Measurements from ENCODE around the gene TTC12.

Gene TTC12

DNA sequence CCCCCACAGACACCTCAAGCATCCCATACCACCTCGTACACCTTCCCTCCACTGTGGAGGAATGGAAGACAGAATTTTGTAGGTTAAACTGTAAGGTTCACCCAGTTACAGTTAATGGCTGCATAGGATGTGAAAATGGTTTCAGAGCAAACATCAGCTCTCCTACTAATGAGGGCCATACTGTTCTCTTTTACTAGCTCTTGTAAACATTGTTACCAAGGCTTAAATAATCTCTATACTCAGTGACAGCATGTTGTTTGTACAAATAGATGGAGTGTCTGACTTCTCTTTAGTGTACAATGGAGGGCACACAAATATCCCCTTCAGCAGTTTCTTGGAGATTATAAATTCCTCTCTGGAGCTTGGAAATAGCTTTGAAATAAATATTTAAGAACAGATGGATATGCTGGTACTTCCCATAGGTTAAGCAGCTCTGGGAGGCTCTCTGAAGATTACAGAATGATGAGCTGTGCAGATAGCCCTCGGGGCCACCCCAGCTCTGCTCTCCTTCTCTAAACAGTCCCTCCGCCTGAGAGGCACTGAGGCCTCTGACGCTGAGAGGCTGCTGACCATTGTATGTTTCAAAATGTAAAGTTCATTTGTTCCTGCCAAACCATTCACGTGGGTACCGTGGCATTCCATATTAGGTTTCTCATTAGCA, 25.7 kb downstream of the TTC12 start:
- H3K9ac ChIP-seq (ENCODE audit: insufficient read length) = no peak overlapping the region
- H3K9me3 ChIP-seq (ENCODE audit: low read depth, low read length) = no peaks in the 10 kb centered on the region
- H3K27ac ChIP-seq = no peak overlapping the region
- DNase-seq (ENCODE audit: low read depth, low spot score) = no peak
- no peaks in the 10 kb centered on the region for H3K36me3 ChIP-seq (ENCODE audit: insufficient read depth, low read length)
- H3K4me3 ChIP-seq = no peak overlapping the region
- TF ChIP-seq FOXP2 (optimal IDR thresholded peaks at IDR 0.05; ENCODE audit: control extremely low read depth, extremely low read length, insufficient read depth) (no peak), EZH2 (IDR thresholded peaks at IDR 0.05) (no peak), POLR2AphosphoS5 (IDR thresholded peaks at IDR 0.05; ENCODE audit: borderline replicate concordance, low read depth, low read length) (no peak)

DNA sequence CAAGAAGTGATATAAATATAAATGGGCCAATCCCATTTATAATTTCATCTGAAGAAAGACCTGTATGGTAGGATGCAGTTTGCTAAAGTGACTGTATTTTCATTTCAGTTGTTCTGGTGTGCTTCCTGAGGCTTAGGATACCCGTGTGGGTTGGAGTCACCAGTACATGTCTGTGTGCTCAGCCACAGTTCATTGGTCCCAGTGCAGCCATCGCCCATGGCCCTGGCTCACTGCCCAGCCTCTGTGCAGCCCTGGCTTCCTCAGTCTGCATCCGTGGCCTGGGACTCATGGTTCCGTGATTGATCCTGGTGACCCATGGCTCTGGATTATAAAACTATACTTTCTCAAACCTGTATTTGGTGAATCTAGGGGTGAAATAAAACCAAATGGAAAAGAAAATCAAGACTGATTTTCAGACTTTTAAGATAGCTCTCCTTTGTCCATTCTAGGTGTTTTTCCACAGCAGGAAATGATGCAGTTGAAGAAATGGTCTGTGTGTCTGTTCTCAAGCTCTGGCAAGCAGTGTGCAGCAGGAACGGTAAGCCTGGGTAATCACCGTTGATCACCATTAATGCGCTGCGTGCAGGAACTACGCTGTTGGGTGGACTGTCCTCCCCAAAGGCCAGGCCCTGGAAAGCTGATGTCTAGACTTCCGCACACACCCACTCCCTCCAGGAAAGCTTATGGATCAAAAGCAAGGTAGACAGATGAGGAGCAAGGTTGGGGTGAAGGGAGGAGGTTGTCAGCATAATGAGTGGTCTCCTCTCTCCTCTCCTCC, 27.2 kb downstream of the TTC12 start:
- Histone ChIP-seq H3K4me3 (no peak overlapping the region), H3K36me3 (ENCODE audit: insufficient read depth, low read length) (no peaks in the 10 kb centered on the region), H3K27ac (no peak overlapping the region), H3K9me3 (ENCODE audit: low read depth, low read length) (no peaks in the 10 kb centered on the region), H3K9ac (ENCODE audit: insufficient read length) (no peak overlapping the region)
- no peak for DNase-seq (ENCODE audit: low read depth, low spot score)
- TF ChIP-seq FOXP2 (optimal IDR thresholded peaks at IDR 0.05; ENCODE audit: control extremely low read depth, extremely low read length, insufficient read depth) = no peak
- TF ChIP-seq POLR2AphosphoS5 (IDR thresholded peaks at IDR 0.05; ENCODE audit: borderline replicate concordance, low read depth, low read length) = no peak
- TF ChIP-seq EZH2 (IDR thresholded peaks at IDR 0.05) = no peak

DNA sequence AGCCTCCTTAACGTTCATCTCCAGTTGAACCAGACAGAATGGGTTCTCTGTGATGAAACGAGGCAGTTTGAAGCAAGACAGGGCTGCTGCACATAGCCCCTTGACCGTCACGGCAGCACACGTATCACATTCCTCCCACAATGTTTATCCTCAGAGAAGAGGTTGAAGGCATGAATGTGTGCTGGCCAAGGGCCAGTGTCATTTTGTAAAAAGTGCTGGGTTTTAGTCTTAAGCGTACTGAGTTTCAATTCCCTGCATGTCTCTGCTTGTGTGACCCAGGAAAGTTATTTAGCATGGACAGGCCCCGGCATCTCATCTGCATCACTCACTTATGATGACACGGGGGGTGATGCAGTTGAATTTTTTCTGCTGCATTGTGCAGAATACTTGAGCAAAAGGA, 31.6 kb downstream of the TTC12 start:
- TF ChIP-seq FOXP2 (optimal IDR thresholded peaks at IDR 0.05; ENCODE audit: control extremely low read depth, extremely low read length, insufficient read depth) (no peak), EZH2 (IDR thresholded peaks at IDR 0.05) (no peak), POLR2AphosphoS5 (IDR thresholded peaks at IDR 0.05; ENCODE audit: borderline replicate concordance, low read depth, low read length) (no peak)
- Histone ChIP-seq H3K9me3 (ENCODE audit: low read depth, low read length) (no peaks in the 10 kb centered on the region), H3K27ac (no peak overlapping the region), H3K9ac (ENCODE audit: insufficient read length) (no peak overlapping the region), H3K4me3 (no peak overlapping the region), H3K36me3 (ENCODE audit: insufficient read depth, low read length) (no peaks in the 10 kb centered on the region)
- no peak for DNase-seq (ENCODE audit: low read depth, low spot score)

DNA sequence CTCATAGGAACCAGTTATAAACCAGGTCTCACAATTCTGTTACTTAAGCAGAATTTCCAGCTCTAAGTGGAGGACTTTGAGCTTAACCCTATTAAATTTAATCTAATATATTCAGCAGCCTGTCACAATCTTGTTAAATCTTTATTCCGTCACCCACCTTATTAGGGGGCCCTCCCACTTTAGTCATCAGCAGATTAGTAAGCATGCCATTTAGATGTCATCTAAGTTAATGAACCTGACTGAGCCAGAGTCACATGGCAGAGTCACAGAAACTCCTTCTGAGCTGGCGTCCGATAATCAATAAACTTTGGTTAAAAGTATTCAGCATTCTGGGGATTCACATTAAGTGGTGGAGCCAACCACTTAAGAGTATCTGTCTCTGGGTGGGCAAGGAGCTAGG, 35.1 kb downstream of the TTC12 start:
- no peak for TF ChIP-seq FOXP2 (optimal IDR thresholded peaks at IDR 0.05; ENCODE audit: control extremely low read depth, extremely low read length, insufficient read depth)
- TF ChIP-seq POLR2AphosphoS5 (IDR thresholded peaks at IDR 0.05; ENCODE audit: borderline replicate concordance, low read depth, low read length) = no peak
- no peak for TF ChIP-seq EZH2 (IDR thresholded peaks at IDR 0.05)
- H3K4me3 ChIP-seq = no peak overlapping the region
- H3K9me3 ChIP-seq (ENCODE audit: low read depth, low read length) = no peaks in the 10 kb centered on the region
- H3K9ac ChIP-seq (ENCODE audit: insufficient read length) = no peak overlapping the region
- H3K27ac ChIP-seq = no peak overlapping the region
- no peak for DNase-seq (ENCODE audit: low read depth, low spot score)
- no peaks in the 10 kb centered on the region for H3K36me3 ChIP-seq (ENCODE audit: insufficient read depth, low read length)

DNA sequence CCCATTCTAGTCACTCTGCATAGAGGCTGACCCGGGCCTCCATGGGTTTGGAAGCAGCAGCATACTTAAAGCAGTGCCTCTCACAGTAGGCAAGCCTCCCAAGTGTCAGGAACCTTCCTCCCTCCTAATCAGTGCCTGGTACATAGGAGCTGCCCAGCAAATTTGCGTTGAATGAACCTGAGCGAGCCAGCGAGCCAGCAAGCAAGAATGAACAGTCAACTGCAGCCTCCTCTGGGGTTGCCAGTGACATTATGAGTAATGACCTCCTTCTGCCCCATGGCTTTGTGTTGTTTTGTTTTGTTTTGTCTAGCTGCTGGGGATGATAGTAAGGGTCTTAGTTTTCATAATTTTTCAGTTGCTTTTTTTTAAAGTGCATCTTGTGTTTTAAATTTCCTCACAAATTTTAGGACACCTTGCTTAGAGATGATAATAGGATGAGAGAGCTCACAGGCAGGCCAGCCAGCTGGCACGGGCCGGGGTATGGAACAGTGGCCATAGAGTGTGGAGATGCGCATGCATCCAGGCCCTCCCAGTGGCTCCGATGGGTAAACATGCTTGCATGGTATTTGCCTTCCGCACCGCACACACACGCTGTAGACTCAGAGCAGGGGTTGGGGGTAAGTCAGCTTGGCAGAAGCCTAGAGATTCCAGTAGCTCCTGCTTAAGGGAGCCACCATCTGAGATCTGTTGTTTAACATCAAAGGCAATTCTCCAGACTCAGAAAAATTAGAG, 36.1 kb downstream of the TTC12 start:
- Histone ChIP-seq H3K9ac (ENCODE audit: insufficient read length) (no peak overlapping the region), H3K27ac (no peak overlapping the region), H3K4me3 (no peak overlapping the region), H3K9me3 (ENCODE audit: low read depth, low read length) (no peaks in the 10 kb centered on the region), H3K36me3 (ENCODE audit: insufficient read depth, low read length) (no peaks in the 10 kb centered on the region)
- no peak for DNase-seq (ENCODE audit: low read depth, low spot score)
- TF ChIP-seq FOXP2 (optimal IDR thresholded peaks at IDR 0.05; ENCODE audit: control extremely low read depth, extremely low read length, insufficient read depth) (no peak), EZH2 (IDR thresholded peaks at IDR 0.05) (no peak), POLR2AphosphoS5 (IDR thresholded peaks at IDR 0.05; ENCODE audit: borderline replicate concordance, low read depth, low read length) (no peak)

DNA sequence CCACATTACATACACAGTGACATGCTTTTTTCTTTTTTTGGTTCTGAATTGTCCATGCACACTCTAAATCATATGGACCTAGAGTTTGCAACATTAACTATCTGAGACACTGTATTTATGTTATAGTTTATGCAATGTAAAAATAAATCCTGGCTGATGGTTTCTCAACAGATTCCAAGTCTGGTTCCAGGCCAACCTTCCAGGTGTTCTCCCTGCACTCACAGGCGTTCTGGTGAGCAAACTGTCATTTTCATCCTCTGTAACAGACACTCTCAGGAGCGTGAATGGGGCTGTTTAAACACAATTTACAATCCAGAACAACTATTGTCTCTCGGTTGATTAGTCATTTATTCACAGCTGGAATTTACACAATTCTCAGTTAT, 36.7 kb downstream of the TTC12 start:
- H3K9ac ChIP-seq (ENCODE audit: insufficient read length) = no peak overlapping the region
- H3K9me3 ChIP-seq (ENCODE audit: low read depth, low read length) = no peaks in the 10 kb centered on the region
- DNase-seq (ENCODE audit: low read depth, low spot score) = no peak
- no peak overlapping the region for H3K4me3 ChIP-seq
- no peak for TF ChIP-seq POLR2AphosphoS5 (IDR thresholded peaks at IDR 0.05; ENCODE audit: borderline replicate concordance, low read depth, low read length)
- TF ChIP-seq FOXP2 (optimal IDR thresholded peaks at IDR 0.05; ENCODE audit: control extremely low read depth, extremely low read length, insufficient read depth) = no peak
- no peak for TF ChIP-seq EZH2 (IDR thresholded peaks at IDR 0.05)
- H3K27ac ChIP-seq = no peak overlapping the region
- H3K36me3 ChIP-seq (ENCODE audit: insufficient read depth, low read length) = no peaks in the 10 kb centered on the region

DNA sequence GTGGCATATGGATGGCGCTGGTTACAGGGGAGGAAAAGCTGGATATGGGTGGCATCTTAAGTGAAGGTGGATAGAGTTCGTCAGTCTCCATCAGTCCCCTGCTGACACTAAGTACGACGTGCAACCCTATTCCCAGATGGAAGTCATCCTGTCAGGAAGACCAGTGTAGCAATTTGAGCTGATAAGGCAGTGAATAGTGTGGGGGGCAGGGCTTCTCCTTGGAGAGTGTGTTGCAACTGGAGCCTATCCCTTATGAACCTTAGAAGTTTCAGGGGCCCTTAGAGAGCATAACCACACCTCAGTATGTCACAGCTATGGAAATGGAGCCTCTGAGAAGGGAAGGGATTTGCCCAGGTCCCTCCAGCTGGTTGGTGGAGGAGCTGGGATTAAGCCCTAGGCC, 37.1 kb downstream of the TTC12 start:
- H3K9me3 ChIP-seq (ENCODE audit: low read depth, low read length) = no peaks in the 10 kb centered on the region
- no peak overlapping the region for H3K9ac ChIP-seq (ENCODE audit: insufficient read length)
- no peak overlapping the region for H3K27ac ChIP-seq
- no peak for TF ChIP-seq FOXP2 (optimal IDR thresholded peaks at IDR 0.05; ENCODE audit: control extremely low read depth, extremely low read length, insufficient read depth)
- DNase-seq (ENCODE audit: low read depth, low spot score) = no peak
- no peaks in the 10 kb centered on the region for H3K36me3 ChIP-seq (ENCODE audit: insufficient read depth, low read length)
- no peak overlapping the region for H3K4me3 ChIP-seq

DNA sequence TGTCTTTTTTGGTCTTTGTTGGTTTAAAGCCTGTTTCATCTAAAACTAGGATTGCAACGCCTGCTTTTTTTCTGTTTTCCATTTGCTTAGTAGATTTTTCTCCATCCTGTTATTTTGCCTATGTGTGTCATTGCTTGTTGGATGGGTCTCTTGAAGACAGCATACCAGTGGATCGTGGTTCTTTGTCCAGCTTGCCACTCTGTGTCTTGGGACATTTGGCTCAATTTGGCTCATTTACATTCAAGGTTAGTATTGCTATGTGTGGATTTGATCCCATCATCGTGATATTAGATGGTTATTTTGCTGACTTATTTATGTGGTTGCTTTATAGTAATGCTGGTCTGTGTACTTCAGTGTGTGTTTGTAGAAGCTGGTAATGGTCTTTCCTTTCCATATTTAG, 41.8 kb downstream of the TTC12 start:
- Histone ChIP-seq H3K36me3 (ENCODE audit: insufficient read depth, low read length) (no peaks in the 10 kb centered on the region), H3K9ac (ENCODE audit: insufficient read length) (no peak overlapping the region), H3K9me3 (ENCODE audit: low read depth, low read length) (no peaks in the 10 kb centered on the region), H3K4me3 (no peak overlapping the region), H3K27ac (no peak overlapping the region)
- TF ChIP-seq FOXP2 (optimal IDR thresholded peaks at IDR 0.05; ENCODE audit: control extremely low read depth, extremely low read length, insufficient read depth) = no peak
- no peak for DNase-seq (ENCODE audit: low read depth, low spot score)
